MM.1S (cell line): ENCODE data around the gene VPS13A.

ENCODE experiments used
- DNase-seq: peaks from one replicate; pipeline ENCODE4 v3.0.0-alpha.2; 2015
- H2AFZ ChIP-seq: fragments of 300-600 bp; sonication (generic); 2 replicates; pipeline ENCODE4 v1.6.0; 2016; ENCODE audit warnings: antibody characterized with exemption, low read length
- H3F3A ChIP-seq: fragments of 300-600 bp; sonication (generic); 2 replicates; pipeline ENCODE4 v1.6.1; 2016; ENCODE audit warnings: mild to moderate bottlenecking, antibody characterized with exemption, low read length, moderate library complexity, mixed read lengths; ENCODE audit not compliant: insufficient read depth
- H3K27ac ChIP-seq: fragments of 300-600 bp; sonication (generic); 2 replicates; pipeline ENCODE4 v1.5.1; 2016; ENCODE audit warnings: mild to moderate bottlenecking, low read length
- H3K27me3 ChIP-seq: fragments of 300-600 bp; sonication (generic); replicated peaks from 2 replicates; pipeline ENCODE4 v1.6.0; 2016; ENCODE audit warnings: low read length; ENCODE audit not compliant: insufficient read depth
- H3K36me3 ChIP-seq: fragments of 300-600 bp; sonication (generic); replicated peaks from 2 replicates; pipeline ENCODE4 v1.6.1; 2016; ENCODE audit warnings: mild to moderate bottlenecking, low read length, mixed read lengths; ENCODE audit not compliant: insufficient read depth
- H3K4me1 ChIP-seq: fragments of 300-600 bp; sonication (generic); 2 replicates; pipeline ENCODE4 v1.6.1; 2016; ENCODE audit warnings: low read length, mixed read lengths
- H3K4me2 ChIP-seq: fragments of 300-600 bp; sonication (generic); 2 replicates; pipeline ENCODE4 v1.6.0; 2016; ENCODE audit warnings: low read depth, low read length
- H3K4me3 ChIP-seq: fragments of 300-600 bp; sonication (generic); 2 replicates; pipeline ENCODE4 v1.5.1; 2016; ENCODE audit warnings: low read length, mixed read lengths
- H3K79me2 ChIP-seq: fragments of 300-600 bp; sonication (generic); 2 replicates; pipeline ENCODE4 v1.6.1; 2016; ENCODE audit warnings: mixed run types, low read length, mixed read lengths
- H3K9ac ChIP-seq: fragments of 300-600 bp; sonication (generic); 2 replicates; pipeline ENCODE4 v1.6.1; 2016; ENCODE audit warnings: low read length, mixed read lengths
- H3K9me2 ChIP-seq: fragments of 300-600 bp; sonication (generic); replicated peaks from 2 replicates; pipeline ENCODE4 v1.6.1; 2016; ENCODE audit warnings: mild to moderate bottlenecking, low read length, mixed read lengths; ENCODE audit not compliant: insufficient read depth
- H3K9me3 ChIP-seq: fragments of 300-600 bp; sonication (generic); replicated peaks from 2 replicates; pipeline ENCODE4 v1.6.1; 2016; ENCODE audit warnings: mild to moderate bottlenecking, low read length, mixed read lengths; ENCODE audit not compliant: insufficient read depth
- H4K20me1 ChIP-seq: fragments of 300-600 bp; sonication (generic); 2 replicates; pipeline ENCODE4 v1.6.1; 2016; ENCODE audit warnings: mild to moderate bottlenecking, low read length, moderate library complexity, mixed read lengths; ENCODE audit not compliant: insufficient read depth
- CTCF ChIP-seq: fragments of 300-600 bp; sonication (generic); IDR thresholded peaks from 2 replicates; pipeline ENCODE4 v1.5.1; 2016; ENCODE audit warnings: antibody characterized with exemption, low read length, mixed read lengths
- EZH2 ChIP-seq: fragments of 300-600 bp; sonication (generic); optimal IDR thresholded peaks from 2 replicates; pipeline ENCODE3; 2017; ENCODE audit warnings: low read depth, mild to moderate bottlenecking, antibody characterized with exemption, low read length, mixed read lengths
- EZH2phosphoT487 ChIP-seq: fragments of 300-600 bp; sonication (generic); IDR thresholded peaks from 2 replicates; pipeline ENCODE4 v1.6.1; 2018; ENCODE audit warnings: antibody characterized with exemption, low read length

The VPS13A gene

GRCh38 chr9:77456829-77457437 lies 279.6 kb downstream of the VPS13A start:
- H3K4me1 ChIP-seq: no peaks in the 10 kb centered on the region
- H3K27me3 ChIP-seq: no peaks in the 10 kb centered on the region
- peak; percentile 85 for DNase-seq
- no peaks in the 10 kb centered on the region for H3F3A ChIP-seq
- H3K79me2 ChIP-seq: no peaks in the 10 kb centered on the region
- no peaks in the 10 kb centered on the region for H3K9me3 ChIP-seq
- TF ChIP-seq CTCF: peak; percentile 87
- TF ChIP-seq EZH2: no peak
- H2AFZ ChIP-seq: no peak overlapping the region
- H3K4me3 ChIP-seq: no peak overlapping the region
- no peak overlapping the region for H3K9ac ChIP-seq
- no peak overlapping the region for H3K4me2 ChIP-seq
- H4K20me1 ChIP-seq: no peaks in the 10 kb centered on the region
- no peak overlapping the region for H3K27ac ChIP-seq
- H3K9me2 ChIP-seq: no peaks in the 10 kb centered on the region
- no peaks in the 10 kb centered on the region for H3K36me3 ChIP-seq

GRCh38 chr9:77457916-77458592 lies 280.7 kb downstream of the VPS13A start:
- no peaks in the 10 kb centered on the region for H3K36me3 ChIP-seq
- H3K27me3 ChIP-seq: no peaks in the 10 kb centered on the region
- H3K4me1 ChIP-seq: no peaks in the 10 kb centered on the region
- no peak overlapping the region for H3K9ac ChIP-seq
- H3K9me3 ChIP-seq: no peaks in the 10 kb centered on the region
- H2AFZ ChIP-seq: no peak overlapping the region
- H3K4me3 ChIP-seq: no peak overlapping the region
- DNase-seq: peak; percentile 71
- H3K79me2 ChIP-seq: no peaks in the 10 kb centered on the region
- H3K4me2 ChIP-seq: no peak overlapping the region
- no peak overlapping the region for H3K27ac ChIP-seq
- TF ChIP-seq EZH2phosphoT487 (no peak), CTCF (peak; percentile 87)
- H4K20me1 ChIP-seq: no peaks in the 10 kb centered on the region
- H3F3A ChIP-seq: no peaks in the 10 kb centered on the region
- no peaks in the 10 kb centered on the region for H3K9me2 ChIP-seq

- Histone ChIP-seq H3K4me1 (no peaks in the 10 kb centered on the region), H3K27me3 (no peaks in the 10 kb centered on the region), H3K9me2 (no peaks in the 10 kb centered on the region), H3F3A (no peaks in the 10 kb centered on the region), H3K36me3 (no peaks in the 10 kb centered on the region), H2AFZ (no peak overlapping the region), H3K4me3 (no peak overlapping the region), H3K4me2 (no peak overlapping the region), H3K9ac (no peak overlapping the region), H3K79me2 (no peaks in the 10 kb centered on the region), H3K27ac (no peak overlapping the region), H4K20me1 (no peaks in the 10 kb centered on the region), H3K9me3 (no peaks in the 10 kb centered on the region)
- DNase-seq: no peak
- no peak for TF ChIP-seq EZH2phosphoT487
- no peak for TF ChIP-seq EZH2
- TF ChIP-seq CTCF: no peak
These were observed 283.6 kb downstream of the VPS13A start for GRCh38 chr9:77460938-77461337.
